GM04504 (cell line): ENCODE data around the gene HDAC4.
"Not testable (repeated sequence)": the region's sequence is repeated elsewhere in the genome, so short reads cannot be mapped to it uniquely, and the experiment has no call there.

Experiments used
- DNase-seq: peaks from one replicate; pipeline ENCODE4 v3.0.0-alpha.2; 2012; ENCODE audit warnings: low read depth

Gene HDAC4

GRCh38 chr2:239282448-239283287 is 118.2 kb downstream of the HDAC4 start:
- DNase-seq: no peak

GRCh38 chr2:239280296-239281017 is 120.4 kb downstream of the HDAC4 start:
- DNase-seq: not testable (repeated sequence)

- no peak for DNase-seq
Observed at GRCh38 chr2:239279508-239280295, 121.1 kb downstream of the HDAC4 start.

- DNase-seq: no peak
Observed at GRCh38 chr2:239278941-239279365, 121.9 kb downstream of the HDAC4 start.

- no peak for DNase-seq
Observed at GRCh38 chr2:239278361-239278760, 122.5 kb downstream of the HDAC4 start.

- no peak for DNase-seq
Observed at GRCh38 chr2:239277401-239278085, 123.3 kb downstream of the HDAC4 start.

GRCh38 chr2:239276851-239277250 is 124.0 kb downstream of the HDAC4 start:
- no peak for DNase-seq

- DNase-seq: peak; percentile 88
Observed at GRCh38 chr2:239275847-239276831, 124.7 kb downstream of the HDAC4 start.

GRCh38 chr2:239275044-239275685 is 125.7 kb downstream of the HDAC4 start:
- DNase-seq: peak; percentile 93

GRCh38 chr2:239274391-239275043 is 126.3 kb downstream of the HDAC4 start:
- peak; percentile 60 for DNase-seq

GRCh38 chr2:239273280-239274234 is 127.3 kb downstream of the HDAC4 start:
- DNase-seq: no peak

GRCh38 chr2:239272626-239273025 is 128.2 kb downstream of the HDAC4 start:
- no peak for DNase-seq

GRCh38 chr2:239271882-239272281 is 128.9 kb downstream of the HDAC4 start:
- peak; percentile 52 for DNase-seq

GRCh38 chr2:239271471-239271870 is 129.3 kb downstream of the HDAC4 start:
- no peak for DNase-seq

- no peak for DNase-seq
Observed at GRCh38 chr2:239269916-239270315, 130.9 kb downstream of the HDAC4 start.

GRCh38 chr2:239269173-239269885 is 131.5 kb downstream of the HDAC4 start:
- no peak for DNase-seq

- DNase-seq: no peak
Observed at GRCh38 chr2:239268549-239268948, 132.3 kb downstream of the HDAC4 start.

GRCh38 chr2:239268082-239268481 is 132.7 kb downstream of the HDAC4 start:
- no peak for DNase-seq
